GM18858 (cell line): ENCODE results near the gene CLEC9A.

Experiments
- ATAC-seq: cut with Tn5 transposase; IDR thresholded peaks from one replicate; pipeline ENCODE4 v1.9.1; 2021; ENCODE audit not compliant: unreplicated experiment

Gene CLEC9A

DNA sequence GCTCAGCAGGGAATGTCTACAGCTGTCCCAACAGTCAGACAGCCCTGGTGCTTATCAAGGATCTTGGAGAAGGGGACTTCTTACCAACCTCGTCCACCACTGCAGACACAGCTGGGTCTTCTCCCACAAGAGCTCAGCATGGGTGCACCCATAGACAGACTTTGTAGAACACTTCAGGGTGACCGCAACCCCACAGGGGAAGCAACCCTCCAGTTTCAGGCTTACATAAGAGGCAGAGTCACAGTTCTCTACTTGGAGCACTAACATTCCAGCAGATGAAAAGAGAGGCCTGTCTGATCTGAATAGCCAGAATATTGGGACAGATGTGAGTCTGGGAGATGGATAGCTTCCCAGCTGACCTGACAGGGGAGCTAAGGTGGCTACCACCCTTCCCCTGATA is 71.8 kb downstream of the CLEC9A start:
- ATAC-seq: no peak

DNA sequence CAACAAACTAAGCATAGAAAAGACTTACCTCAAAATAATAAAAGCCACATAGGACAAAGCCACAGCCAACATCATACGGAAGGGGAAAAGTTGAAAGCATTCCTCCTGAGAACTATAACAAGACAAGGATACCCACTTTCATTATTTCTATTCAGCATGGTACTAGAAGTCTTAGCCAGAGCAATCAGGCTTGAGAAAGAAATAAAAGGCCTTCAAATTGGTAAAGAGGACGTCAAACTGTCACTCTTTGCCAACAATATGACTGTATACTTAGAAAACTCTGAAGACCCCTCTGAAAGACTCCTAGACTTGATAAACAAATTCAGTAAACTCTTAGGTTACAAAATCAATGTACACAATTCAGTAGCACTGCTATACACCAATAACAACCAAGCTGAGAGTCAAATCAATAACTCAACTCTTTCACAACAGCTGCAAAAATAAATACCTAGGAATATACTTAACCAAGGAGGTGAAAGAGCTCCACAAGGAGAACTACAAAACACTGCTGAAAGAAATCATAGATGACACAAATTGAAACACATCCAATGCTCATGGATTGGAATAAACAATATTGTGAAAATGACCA is 79.9 kb downstream of the CLEC9A start:
- ATAC-seq: no peak

DNA sequence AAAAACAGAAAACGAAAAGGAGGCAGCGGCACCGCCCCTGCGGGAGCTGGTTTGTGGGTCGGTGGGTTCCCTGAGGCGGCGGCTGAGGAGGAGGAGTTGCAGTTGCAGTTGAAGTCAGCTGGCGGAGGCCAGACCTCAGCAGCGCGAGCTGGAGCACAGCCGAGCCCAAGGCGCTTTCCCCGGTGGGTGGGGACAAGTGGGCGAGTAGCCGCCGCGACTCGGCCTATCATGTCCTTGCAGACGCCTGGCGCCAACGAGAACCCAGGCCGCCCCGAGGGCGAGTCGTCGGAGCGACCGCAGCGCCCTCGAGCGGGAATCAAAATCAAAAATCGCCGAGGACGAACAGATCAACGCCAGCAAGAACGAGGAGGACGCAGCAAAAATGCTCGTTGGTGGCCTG is 81.0 kb downstream of the CLEC9A start:
- no peak for ATAC-seq

DNA sequence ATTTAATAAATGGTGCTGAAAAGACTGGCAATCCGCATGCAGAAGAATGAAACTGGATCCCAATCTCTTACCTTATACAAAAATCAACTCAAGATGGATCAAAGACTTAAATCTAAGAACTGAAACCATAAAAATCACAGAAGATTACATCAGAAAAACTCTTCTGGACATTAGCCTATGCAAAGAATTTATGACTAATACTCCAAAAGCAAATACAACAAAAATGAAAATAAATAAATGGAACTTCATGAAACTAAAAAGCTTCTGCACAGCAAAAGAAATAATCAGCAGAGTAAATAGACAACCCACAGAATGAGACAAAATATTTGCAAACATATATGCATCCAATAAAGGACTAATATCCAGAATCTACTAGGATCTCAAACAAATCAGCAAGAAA is 82.6 kb downstream of the CLEC9A start:
- ATAC-seq: no peak

DNA sequence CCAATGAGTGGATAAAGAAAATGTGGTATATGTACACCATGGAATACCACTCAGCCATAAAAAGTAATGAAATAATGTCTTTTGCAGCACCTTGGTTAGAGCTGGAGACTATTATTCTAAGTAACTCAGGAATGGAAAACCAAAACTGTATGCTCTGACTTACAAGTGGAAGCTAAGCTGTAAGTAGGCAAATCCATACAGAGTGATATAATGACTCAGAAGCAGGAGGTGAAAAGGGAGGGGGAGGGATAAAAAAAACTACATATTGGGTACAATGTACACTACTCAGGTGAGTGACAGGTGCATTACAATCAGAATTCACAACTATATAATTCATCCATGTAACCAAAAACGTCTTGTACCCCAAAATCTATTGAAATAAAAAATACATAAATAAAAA is 83.4 kb downstream of the CLEC9A start:
- ATAC-seq: no peak

DNA sequence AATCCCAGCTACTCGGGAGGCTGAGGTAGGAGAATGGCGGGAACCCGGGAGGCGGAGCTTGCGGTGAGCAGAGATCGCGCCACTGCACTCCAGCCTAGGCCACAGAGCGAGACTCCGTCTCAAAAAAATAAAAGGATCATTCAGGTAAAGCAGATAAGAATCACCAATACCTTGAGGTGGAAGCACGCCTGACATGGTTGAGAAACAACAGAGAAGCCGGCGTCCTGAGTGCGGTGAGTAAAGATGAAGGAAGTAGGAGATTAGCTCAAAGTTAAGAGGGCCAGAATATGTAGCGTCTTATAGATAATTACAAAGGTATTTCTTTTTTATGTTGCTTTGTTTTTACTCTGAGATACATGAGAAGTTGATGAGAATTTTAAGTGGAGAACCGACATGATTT is 84.8 kb downstream of the CLEC9A start:
- ATAC-seq: no peak
